GM23338 (cell line): ENCODE data around the gene PRPF19. TPM values are rescaled to one million over a fixed set of nuclear protein-coding genes. Genes with fewer than 3 reads are reported as not detected.

Experiments
- ATAC-seq: fragments of 200-7000 bp; cut with Tn5 transposase; 3 replicates; pipeline ENCODE4 v1.9.1; 2020
- DNase-seq: peaks from one replicate; pipeline ENCODE4 v3.0.0-alpha.2; 2015; ENCODE audit warnings: low spot score
- H2AFZ ChIP-seq: fragments of 200-600 bp; sonication (generic); 2 replicates; pipeline ENCODE4 v1.8.0; 2016; ENCODE audit warnings: antibody characterized with exemption, mild to moderate bottlenecking, moderate library complexity
- H3F3A ChIP-seq: fragments of 200-600 bp; sonication (generic); replicated peaks from 2 replicates; pipeline ENCODE4 v1.8.0; 2017; ENCODE audit warnings: antibody characterized with exemption, mixed run types, low read depth
- H3K27ac ChIP-seq: fragments of 200-600 bp; sonication (generic); 2 replicates; pipeline ENCODE4 v1.6.1; 2016; ENCODE audit warnings: low read depth
- H3K27me3 ChIP-seq: fragments of 200-600 bp; sonication (generic); 2 replicates; pipeline ENCODE4 v1.8.0; 2016; ENCODE audit warnings: mild to moderate bottlenecking, mixed run types, moderate library complexity; ENCODE audit not compliant: insufficient read depth
- H3K36me3 ChIP-seq: fragments of 200-600 bp; sonication (generic); 2 replicates; pipeline ENCODE4 v1.8.0; 2016; ENCODE audit warnings: mild to moderate bottlenecking; ENCODE audit not compliant: insufficient read depth
- H3K4me1 ChIP-seq: fragments of 200-600 bp; sonication (generic); 2 replicates; pipeline ENCODE4 v1.8.0; 2016; ENCODE audit warnings: mild to moderate bottlenecking, moderate library complexity; ENCODE audit not compliant: insufficient read depth
- H3K4me2 ChIP-seq: fragments of 200-600 bp; sonication (generic); 2 replicates; pipeline ENCODE4 v1.7.1; 2017; ENCODE audit warnings: mixed run types
- H3K4me3 ChIP-seq: fragments of 200-600 bp; sonication (generic); 2 replicates; pipeline ENCODE4 v1.6.1; 2016; ENCODE audit warnings: mixed run types
- H3K79me2 ChIP-seq: fragments of 200-600 bp; sonication (generic); replicated peaks from 2 replicates; pipeline ENCODE4 v1.8.0; 2017; ENCODE audit warnings: mild to moderate bottlenecking; ENCODE audit not compliant: insufficient read depth
- H3K9me2 ChIP-seq: fragments of 200-600 bp; sonication (generic); 2 replicates; pipeline ENCODE4 v1.8.0; 2017; ENCODE audit not compliant: insufficient read depth
- H4K20me1 ChIP-seq: fragments of 200-600 bp; sonication (generic); replicated peaks from 2 replicates; pipeline ENCODE4 v1.8.0; 2017; ENCODE audit warnings: mild to moderate bottlenecking; ENCODE audit not compliant: insufficient read depth
- H3K27ac Mint-ChIP-seq: 2 replicates; pipeline ENCODE4 v1.8.0; 2020; ENCODE audit warnings: inconsistent platforms, mild to moderate bottlenecking, moderate library complexity, mixed read lengths
- H3K27me3 Mint-ChIP-seq: 3 replicates; pipeline ENCODE4 v1.8.0; 2022; ENCODE audit warnings: low read depth, mild to moderate bottlenecking, moderate library complexity, mixed read lengths, inconsistent platforms; ENCODE audit not compliant: insufficient read depth, poor library complexity
- H3K36me3 Mint-ChIP-seq: 3 replicates; pipeline ENCODE4 v1.8.0; 2021; ENCODE audit warnings: low read depth, mild to moderate bottlenecking, inconsistent platforms, moderate library complexity, mixed read lengths
- H3K4me1 Mint-ChIP-seq: 3 replicates; pipeline ENCODE4 v1.8.0; 2020; ENCODE audit warnings: mild to moderate bottlenecking, inconsistent platforms, mixed read lengths
- H3K4me3 Mint-ChIP-seq: 3 replicates; pipeline ENCODE4 v1.8.0; 2021; ENCODE audit warnings: moderate library complexity, mild to moderate bottlenecking, inconsistent platforms, mixed read lengths
- H3K9me3 Mint-ChIP-seq: 3 replicates; pipeline ENCODE4 v1.8.0; 2020; ENCODE audit warnings: moderate library complexity, mild to moderate bottlenecking, inconsistent platforms, mixed read lengths
- CTCF ChIP-seq, 2 experiments: fragments of 200-600 bp in 1 of 2; sonication (generic) in 1 of 2; conservative IDR thresholded peaks; 2 replicates each; pipeline versions ENCODE4 v1.5.1 to v1.6.1; 2016 to 2017; ENCODE audit warnings: antibody characterized with exemption in 2 of 2, low read depth in 2 of 2, mild to moderate bottlenecking in 2 of 2, moderate library complexity in 1 of 2
- ETS1 ChIP-seq: IDR thresholded peaks from 2 replicates; pipeline ENCODE4 v1.6.1; 2016; ENCODE audit warnings: antibody characterized with exemption
- EZH2phosphoT487 ChIP-seq: fragments of 200-600 bp; sonication (generic); IDR thresholded peaks from one replicate; pipeline ENCODE4 v1.8.1; 2018; ENCODE audit warnings: antibody characterized with exemption; ENCODE audit not compliant: unreplicated experiment
- JUNB ChIP-seq: IDR thresholded peaks from one replicate; pipeline ENCODE4 v1.6.1; 2016; ENCODE audit warnings: antibody characterized with exemption; ENCODE audit not compliant: unreplicated experiment
- STAT1 ChIP-seq: IDR thresholded peaks from one replicate; pipeline ENCODE4 v1.6.1; 2016; ENCODE audit warnings: antibody characterized with exemption; ENCODE audit not compliant: unreplicated experiment
- ZNF114 ChIP-seq: fragments of 250-450 bp; sonication (Bioruptor Pico); IDR thresholded peaks from 2 replicates; pipeline ENCODE4 v1.5.0; 2020; ENCODE audit warnings: mild to moderate bottlenecking, moderate library complexity
- ZNF331 ChIP-seq: fragments of 250-450 bp; sonication (Bioruptor Pico); IDR thresholded peaks from 2 replicates; pipeline ENCODE4 v1.5.0; 2020; ENCODE audit warnings: low read depth, mild to moderate bottlenecking, moderate library complexity
- ZNF462 ChIP-seq: fragments of 250-450 bp; sonication (Bioruptor Pico); IDR thresholded peaks from 2 replicates; pipeline ENCODE4 v1.5.0; 2020; ENCODE audit warnings: mild to moderate bottlenecking, moderate library complexity
- polyA plus RNA-seq: library from polyadenylated mRNA; unstranded; fragments of >200 nt; fragmentation: Nextera tagmentation; extraction: Ambion mirVana; gene quantifications from 2 replicates; pipeline ENCODE4 v1.2.1, GENCODE V29; 2016
- total RNA-seq: library from RNA; depleted of rRNA; stranded (reverse); fragments of >200 nt; shearing (Covaris generic); gene quantifications from 2 replicates; pipeline ENCODE4 v1.2.3, GENCODE V29; 2014
- TF ChIP-seq, protein P1 (sequence below): IDR thresholded peaks from one replicate; pipeline ENCODE4 v1.6.1; 2018; ENCODE audit warnings: antibody characterized with exemption; ENCODE audit not compliant: unreplicated experiment

The PRPF19 gene
- total and polyA plus RNA-seq, 2 experiments from 2014 or later: 153 to 161 TPM

- H3K4me1 ChIP-seq: peaks cover 6% of the 10 kb centered on the region
- H3K36me3 ChIP-seq: no peaks in the 10 kb centered on the region
- no peak overlapping the region for H3K27ac ChIP-seq
- Mint-ChIP-seq H3K4me1 (peaks cover 25% of the 10 kb centered on the region), H3K27ac (no peak overlapping the region), H3K27me3 (peaks cover 15% of the 10 kb centered on the region), H3K4me3 (peak overlapping the region; percentile 91), H3K9me3 (no peaks in the 10 kb centered on the region; the same call in 2 of the 3 replicates), H3K36me3 (peaks cover 50% of the 10 kb centered on the region)
- TF ChIP-seq ETS1: no peak
- no peak for TF ChIP-seq EZH2phosphoT487
- no peak for TF ChIP-seq ZNF331 (CRISPR knock-in tag)
- TF ChIP-seq, protein P1, sequence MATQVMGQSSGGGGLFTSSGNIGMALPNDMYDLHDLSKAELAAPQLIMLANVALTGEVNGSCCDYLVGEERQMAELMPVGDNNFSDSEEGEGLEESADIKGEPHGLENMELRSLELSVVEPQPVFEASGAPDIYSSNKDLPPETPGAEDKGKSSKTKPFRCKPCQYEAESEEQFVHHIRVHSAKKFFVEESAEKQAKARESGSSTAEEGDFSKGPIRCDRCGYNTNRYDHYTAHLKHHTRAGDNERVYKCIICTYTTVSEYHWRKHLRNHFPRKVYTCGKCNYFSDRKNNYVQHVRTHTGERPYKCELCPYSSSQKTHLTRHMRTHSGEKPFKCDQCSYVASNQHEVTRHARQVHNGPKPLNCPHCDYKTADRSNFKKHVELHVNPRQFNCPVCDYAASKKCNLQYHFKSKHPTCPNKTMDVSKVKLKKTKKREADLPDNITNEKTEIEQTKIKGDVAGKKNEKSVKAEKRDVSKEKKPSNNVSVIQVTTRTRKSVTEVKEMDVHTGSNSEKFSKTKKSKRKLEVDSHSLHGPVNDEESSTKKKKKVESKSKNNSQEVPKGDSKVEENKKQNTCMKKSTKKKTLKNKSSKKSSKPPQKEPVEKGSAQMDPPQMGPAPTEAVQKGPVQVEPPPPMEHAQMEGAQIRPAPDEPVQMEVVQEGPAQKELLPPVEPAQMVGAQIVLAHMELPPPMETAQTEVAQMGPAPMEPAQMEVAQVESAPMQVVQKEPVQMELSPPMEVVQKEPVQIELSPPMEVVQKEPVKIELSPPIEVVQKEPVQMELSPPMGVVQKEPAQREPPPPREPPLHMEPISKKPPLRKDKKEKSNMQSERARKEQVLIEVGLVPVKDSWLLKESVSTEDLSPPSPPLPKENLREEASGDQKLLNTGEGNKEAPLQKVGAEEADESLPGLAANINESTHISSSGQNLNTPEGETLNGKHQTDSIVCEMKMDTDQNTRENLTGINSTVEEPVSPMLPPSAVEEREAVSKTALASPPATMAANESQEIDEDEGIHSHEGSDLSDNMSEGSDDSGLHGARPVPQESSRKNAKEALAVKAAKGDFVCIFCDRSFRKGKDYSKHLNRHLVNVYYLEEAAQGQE: no peak
- no peak for TF ChIP-seq CTCF (conservative IDR thresholded peaks at IDR 0.05; ENCODE audit: low read depth in 2 of 2)
- no peak for TF ChIP-seq STAT1
- no peak for TF ChIP-seq ZNF462 (CRISPR knock-in tag)
- no peak for TF ChIP-seq ZNF114 (CRISPR knock-in tag)
- no peak for TF ChIP-seq JUNB
- no peak for DNase-seq
- H3K4me3 ChIP-seq: peak overlapping the region; percentile 91
- H3K79me2 ChIP-seq: peaks cover 9% of the 10 kb centered on the region; the same call in 1 of the 2 replicates
- peaks cover 10% of the 10 kb centered on the region; the same call in 1 of the 2 replicates for H4K20me1 ChIP-seq
- H2AFZ ChIP-seq: peak overlapping the region; percentile 95
- H3K9me2 ChIP-seq: no peaks in the 10 kb centered on the region
- H3K4me2 ChIP-seq: peak overlapping the region; percentile 90
- no peaks in the 10 kb centered on the region for H3F3A ChIP-seq
- H3K27me3 ChIP-seq: peaks cover 10% of the 10 kb centered on the region; the same call in 1 of the 2 replicates
- ATAC-seq: peak; percentile 42
Measured at GRCh38 chr11:60923800-60924109, 17.4 kb upstream of the PRPF19 start.
